Bronchial epithelial cell (primary cell): ENCODE measurements around the gene NTSR1. TPM values are rescaled to one million over a fixed set of nuclear protein-coding genes. Genes with fewer than 3 reads are reported as not detected.

Source experiments
- DNase-seq: peaks from one replicate; pipeline ENCODE4 v3.0.0-alpha.2; 2010; ENCODE audit warnings: low read depth
- FAIRE-seq: peaks from 2 replicates; lab custom pipeline; 2011; peaks lifted over from hg19 to GRCh38; lab: Jason Lieb, UNC
- H3K27me3 ChIP-seq: 2 replicates; pipeline ENCODE4 v1.5.1; 2011; ENCODE audit warnings: low read length; ENCODE audit not compliant: control insufficient read depth, insufficient read depth
- H3K36me3 ChIP-seq: 2 replicates; pipeline ENCODE4 v1.5.1; 2011; ENCODE audit warnings: low read length; ENCODE audit not compliant: control insufficient read depth, insufficient read depth
- H3K4me3 ChIP-seq: 2 replicates; pipeline ENCODE4 v1.5.1; 2011; ENCODE audit warnings: mild to moderate bottlenecking, low read depth, low read length, control low read depth
- total RNA-seq: library from RNA; depleted of rRNA; stranded (reverse); fragments of >200 nt; gene quantifications from 2 replicates; pipeline ENCODE4 v1.2.1, GENCODE V29; 2014
- TF ChIP-seq, protein P1 (sequence below): IDR thresholded peaks from 2 replicates; pipeline ENCODE4 v1.5.1; 2011; ENCODE audit warnings: mild to moderate bottlenecking, moderate library complexity, low read length, control low read depth, inconsistent platforms; ENCODE audit not compliant: insufficient read depth, severe bottlenecking

Gene NTSR1
- total RNA-seq, 1 donor from 2014 or later, result not detected

- no peaks in the 10 kb centered on the region for H3K36me3 ChIP-seq
- no peak overlapping the region for H3K4me3 ChIP-seq
- FAIRE-seq (no peak), DNase-seq (no peak)
- TF ChIP-seq, protein P1, sequence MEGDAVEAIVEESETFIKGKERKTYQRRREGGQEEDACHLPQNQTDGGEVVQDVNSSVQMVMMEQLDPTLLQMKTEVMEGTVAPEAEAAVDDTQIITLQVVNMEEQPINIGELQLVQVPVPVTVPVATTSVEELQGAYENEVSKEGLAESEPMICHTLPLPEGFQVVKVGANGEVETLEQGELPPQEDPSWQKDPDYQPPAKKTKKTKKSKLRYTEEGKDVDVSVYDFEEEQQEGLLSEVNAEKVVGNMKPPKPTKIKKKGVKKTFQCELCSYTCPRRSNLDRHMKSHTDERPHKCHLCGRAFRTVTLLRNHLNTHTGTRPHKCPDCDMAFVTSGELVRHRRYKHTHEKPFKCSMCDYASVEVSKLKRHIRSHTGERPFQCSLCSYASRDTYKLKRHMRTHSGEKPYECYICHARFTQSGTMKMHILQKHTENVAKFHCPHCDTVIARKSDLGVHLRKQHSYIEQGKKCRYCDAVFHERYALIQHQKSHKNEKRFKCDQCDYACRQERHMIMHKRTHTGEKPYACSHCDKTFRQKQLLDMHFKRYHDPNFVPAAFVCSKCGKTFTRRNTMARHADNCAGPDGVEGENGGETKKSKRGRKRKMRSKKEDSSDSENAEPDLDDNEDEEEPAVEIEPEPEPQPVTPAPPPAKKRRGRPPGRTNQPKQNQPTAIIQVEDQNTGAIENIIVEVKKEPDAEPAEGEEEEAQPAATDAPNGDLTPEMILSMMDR, result no peak
- peaks cover 13% of the 10 kb centered on the region for H3K27me3 ChIP-seq
Measured at GRCh38 chr20:62752181-62752670, 43.6 kb downstream of the NTSR1 start.

DNA sequence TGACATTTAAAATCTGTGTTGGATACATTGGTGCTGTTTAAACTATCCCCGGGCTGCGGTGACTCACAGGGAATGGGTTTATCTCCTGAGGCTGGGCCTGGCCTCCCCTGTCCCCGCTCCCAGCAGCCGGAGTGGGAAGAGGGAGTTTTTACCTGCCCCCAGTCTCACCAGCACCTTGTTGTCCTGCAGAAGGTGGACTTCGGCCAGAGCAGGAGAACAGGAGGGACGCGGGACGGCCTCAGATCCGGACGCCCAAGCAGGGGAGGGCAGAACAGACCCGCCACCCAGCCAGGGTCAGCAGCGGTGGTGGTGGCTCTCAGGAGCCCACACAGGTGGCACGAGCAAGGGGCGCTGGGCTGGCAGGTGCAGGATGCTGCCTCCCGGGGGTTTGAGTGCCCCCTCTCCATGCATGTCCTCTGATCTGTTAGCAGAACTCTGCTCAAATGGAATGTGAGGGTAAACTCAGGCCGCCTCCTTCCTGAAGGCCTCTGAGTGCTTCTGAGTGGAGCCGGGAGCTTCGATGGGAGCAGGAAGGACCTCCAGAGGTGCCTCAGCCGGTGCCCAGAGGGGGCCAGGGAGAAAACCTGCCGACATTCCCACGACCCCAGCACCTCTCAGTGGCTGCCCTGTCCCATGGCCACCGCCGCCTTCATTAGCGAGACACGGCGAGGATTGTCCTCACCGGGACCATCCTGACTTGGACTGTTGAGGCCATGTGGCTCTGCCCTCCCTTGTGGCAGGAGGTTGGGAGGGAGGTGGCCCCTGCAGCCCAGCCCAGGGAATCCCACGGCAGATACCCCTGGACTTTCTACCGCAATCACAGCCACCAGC is 44.2 kb downstream of the NTSR1 start:
- Histone ChIP-seq H3K36me3 (no peaks in the 10 kb centered on the region), H3K27me3 (peaks cover 16% of the 10 kb centered on the region), H3K4me3 (no peak overlapping the region)
- FAIRE-seq, result no peak
- no peak for DNase-seq
- TF ChIP-seq, protein P1, result no peak

GRCh38 chr20:62753626-62754025 is 45.0 kb downstream of the NTSR1 start:
- TF ChIP-seq, protein P1, result no peak
- no peak for FAIRE-seq

DNA sequence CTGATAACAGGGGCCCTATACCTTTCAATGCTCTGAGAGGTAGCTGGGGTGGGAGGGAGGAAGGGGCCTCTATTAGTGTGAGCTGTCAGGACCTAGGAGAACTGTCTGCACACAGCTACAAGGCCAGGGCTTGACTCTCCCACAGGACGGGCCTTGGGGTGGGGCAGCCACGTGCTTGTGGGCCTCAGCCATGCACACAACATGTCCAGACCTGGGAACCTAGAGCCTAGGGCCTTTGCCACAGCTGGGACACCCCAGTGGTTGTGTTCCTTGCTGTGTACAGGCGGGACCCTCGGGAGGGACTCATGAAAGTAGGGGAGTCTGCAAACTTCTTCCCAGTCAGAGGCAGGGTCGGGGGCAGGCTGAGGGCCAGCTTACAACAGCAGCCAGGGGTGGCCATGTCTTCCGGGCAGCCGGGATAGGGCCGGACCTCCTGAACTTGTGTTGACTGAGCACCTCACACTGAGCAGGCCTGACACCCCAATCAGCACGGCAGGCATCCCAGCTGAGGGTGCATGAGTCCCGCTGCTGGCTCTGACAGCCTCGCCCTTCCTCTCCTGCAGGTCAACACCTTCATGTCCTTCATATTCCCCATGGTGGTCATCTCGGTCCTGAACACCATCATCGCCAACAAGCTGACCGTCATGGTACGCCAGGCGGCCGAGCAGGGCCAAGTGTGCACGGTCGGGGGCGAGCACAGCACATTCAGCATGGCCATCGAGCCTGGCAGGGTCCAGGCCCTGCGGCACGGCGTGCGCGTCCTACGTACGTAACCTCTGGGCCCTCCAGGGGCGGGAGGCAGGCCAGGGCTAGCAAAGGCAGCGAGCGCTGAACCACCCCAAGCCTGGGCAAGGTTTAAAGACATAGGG is 45.7 kb downstream of the NTSR1 start:
- DNase-seq (peak; percentile 20), FAIRE-seq (no peak)
- Histone ChIP-seq H3K36me3 (no peaks in the 10 kb centered on the region), H3K4me3 (no peak overlapping the region), H3K27me3 (peaks cover 21% of the 10 kb centered on the region)
- TF ChIP-seq, protein P1, result no peak

More at GRCh38 chr20:62753626-62754025, 45.0 kb downstream of the NTSR1 start:
- DNase-seq, result no peak
- Histone ChIP-seq H3K4me3 (no peak overlapping the region), H3K36me3 (no peaks in the 10 kb centered on the region), H3K27me3 (peaks cover 18% of the 10 kb centered on the region)

DNA sequence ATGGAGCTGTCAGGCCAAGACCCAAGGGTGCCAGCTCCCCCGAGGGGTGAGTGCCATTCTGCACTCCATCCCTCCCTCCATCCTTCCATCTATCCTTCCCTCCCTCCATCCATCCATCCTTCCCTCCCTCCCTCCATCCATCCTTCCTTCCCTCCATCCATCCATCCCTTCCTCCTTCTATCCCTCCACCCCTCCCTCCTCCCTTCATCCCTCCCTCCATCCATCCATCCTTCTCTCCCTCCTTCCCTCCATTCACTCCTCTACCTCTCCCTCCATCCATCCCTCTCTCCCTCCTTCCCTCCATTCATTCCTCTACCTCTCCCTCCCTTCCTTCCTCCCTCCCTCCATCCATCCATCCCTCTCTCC is 46.3 kb downstream of the NTSR1 start:
- DNase-seq (no peak), FAIRE-seq (no peak)
- Histone ChIP-seq H3K36me3 (no peaks in the 10 kb centered on the region), H3K4me3 (no peak overlapping the region), H3K27me3 (peaks cover 21% of the 10 kb centered on the region)
- TF ChIP-seq, protein P1, result no peak
